ENCODE data around the gene STX16.

GRCh38 chr20:58665606-58666005, 14.5 kb downstream of the STX16 start:
- TF ChIP-seq TIGD3 (CRISPR knock-in tag; IDR thresholded peaks at IDR 0.05; ENCODE audit: borderline replicate concordance): no peak
- no peak for TF ChIP-seq HOMEZ (CRISPR knock-in tag; IDR thresholded peaks at IDR 0.05; ENCODE audit: low read depth)
- no peak for TF ChIP-seq ZNF10 (CRISPR knock-in tag; IDR thresholded peaks at IDR 0.05; ENCODE audit: borderline replicate concordance, low read depth)
- TF ChIP-seq ZC3H13 (CRISPR knock-in tag; IDR thresholded peaks at IDR 0.05): no peak
- TF ChIP-seq KLF6 (CRISPR knock-in tag; IDR thresholded peaks at IDR 0.05): no peak
- no peak for TF ChIP-seq TP53 (CRISPR knock-in tag; conservative IDR thresholded peaks at IDR 0.05)
- TF ChIP-seq ZFP1 (CRISPR knock-in tag; IDR thresholded peaks at IDR 0.05): no peak
- TF ChIP-seq CTCF (CRISPR knock-in tag; IDR thresholded peaks at IDR 0.05): no peak
